ENCODE measurements around the gene GP5.

GP5 gene

GRCh38 chr3:194386066-194386465, 13.0 kb downstream of the GP5 start:
- no peaks in the 10 kb centered on the region; the same call in 1 of the 2 replicates for H3K36me3 ChIP-seq (ENCODE audit: insufficient read depth, low read length)
- no peak overlapping the region for H3K27ac ChIP-seq
- DNase-seq (ENCODE audit: low read depth, low spot score) = no peak
- no peak for TF ChIP-seq EZH2 (IDR thresholded peaks at IDR 0.05)
- TF ChIP-seq POLR2AphosphoS5 (IDR thresholded peaks at IDR 0.05; ENCODE audit: borderline replicate concordance, low read depth, low read length) = no peak
- TF ChIP-seq FOXP2 (optimal IDR thresholded peaks at IDR 0.05; ENCODE audit: control extremely low read depth, extremely low read length, insufficient read depth) = no peak
- no peaks in the 10 kb centered on the region for H3K9me3 ChIP-seq (ENCODE audit: low read depth, low read length)
- no peak overlapping the region for H3K9ac ChIP-seq (ENCODE audit: insufficient read length)
- no peak overlapping the region for H3K4me3 ChIP-seq

- TF ChIP-seq POLR2AphosphoS5 (IDR thresholded peaks at IDR 0.05; ENCODE audit: borderline replicate concordance, low read depth, low read length) (no peak), FOXP2 (optimal IDR thresholded peaks at IDR 0.05; ENCODE audit: control extremely low read depth, extremely low read length, insufficient read depth) (no peak), EZH2 (IDR thresholded peaks at IDR 0.05) (no peak)
- Histone ChIP-seq H3K9me3 (ENCODE audit: low read depth, low read length) (no peaks in the 10 kb centered on the region), H3K9ac (ENCODE audit: insufficient read length) (no peak overlapping the region), H3K4me3 (no peak overlapping the region), H3K27ac (no peak overlapping the region), H3K36me3 (ENCODE audit: insufficient read depth, low read length) (no peaks in the 10 kb centered on the region)
- no peak for DNase-seq (ENCODE audit: low read depth, low spot score)
These were observed 14.5 kb downstream of the GP5 start for GRCh38 chr3:194384569-194385001.

- H3K4me3 ChIP-seq = no peak overlapping the region
- H3K9me3 ChIP-seq (ENCODE audit: low read depth, low read length) = no peaks in the 10 kb centered on the region
- TF ChIP-seq EZH2 (IDR thresholded peaks at IDR 0.05) (no peak), POLR2AphosphoS5 (IDR thresholded peaks at IDR 0.05; ENCODE audit: borderline replicate concordance, low read depth, low read length) (no peak), FOXP2 (optimal IDR thresholded peaks at IDR 0.05; ENCODE audit: control extremely low read depth, extremely low read length, insufficient read depth) (no peak)
- DNase-seq (ENCODE audit: low read depth, low spot score) = no peak
- H3K9ac ChIP-seq (ENCODE audit: insufficient read length) = no peak overlapping the region
- no peak overlapping the region for H3K27ac ChIP-seq
- H3K36me3 ChIP-seq (ENCODE audit: insufficient read depth, low read length) = no peaks in the 10 kb centered on the region
These were observed 14.9 kb downstream of the GP5 start for GRCh38 chr3:194384156-194384555.

DNA sequence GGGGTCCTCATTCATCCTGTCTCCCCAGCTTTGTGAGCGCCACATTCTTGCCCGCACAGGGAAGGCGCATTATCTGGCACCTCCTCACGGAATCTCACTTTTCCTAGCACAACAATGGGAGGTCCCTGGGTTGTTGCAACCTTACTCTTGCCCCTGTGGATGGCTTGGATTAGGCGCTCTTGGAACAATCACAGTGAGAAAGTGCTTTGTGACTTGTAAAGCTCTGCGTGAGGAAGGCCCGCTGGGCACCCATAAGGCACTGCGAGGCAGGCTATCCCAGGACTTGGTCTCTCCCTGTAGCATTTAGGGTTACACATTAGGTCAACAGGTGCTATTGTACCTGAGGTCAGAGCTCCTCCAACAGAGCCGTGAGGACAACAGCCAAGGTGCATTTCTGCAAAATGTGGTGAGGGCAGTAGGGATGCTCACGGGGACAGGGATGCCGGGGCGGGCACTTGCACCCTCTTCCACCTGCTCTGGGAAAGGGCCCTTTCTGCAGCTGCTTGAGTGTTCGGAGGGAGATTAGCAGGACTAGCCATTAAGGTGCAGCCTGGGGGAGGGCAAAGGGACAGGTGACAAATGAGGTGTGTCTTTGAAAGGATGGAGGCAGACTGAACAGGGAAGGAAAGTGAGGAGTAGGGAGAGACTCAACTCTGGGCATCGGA, 15.7 kb downstream of the GP5 start:
- no peak overlapping the region for H3K27ac ChIP-seq
- H3K36me3 ChIP-seq (ENCODE audit: insufficient read depth, low read length) = no peaks in the 10 kb centered on the region
- no peak for DNase-seq (ENCODE audit: low read depth, low spot score)
- H3K9ac ChIP-seq (ENCODE audit: insufficient read length) = no peak overlapping the region
- no peaks in the 10 kb centered on the region for H3K9me3 ChIP-seq (ENCODE audit: low read depth, low read length)
- H3K4me3 ChIP-seq = no peak overlapping the region
- no peak for TF ChIP-seq FOXP2 (optimal IDR thresholded peaks at IDR 0.05; ENCODE audit: control extremely low read depth, extremely low read length, insufficient read depth)
- TF ChIP-seq POLR2AphosphoS5 (IDR thresholded peaks at IDR 0.05; ENCODE audit: borderline replicate concordance, low read depth, low read length) = no peak
- TF ChIP-seq EZH2 (IDR thresholded peaks at IDR 0.05) = no peak

- Histone ChIP-seq H3K9me3 (ENCODE audit: low read depth, low read length) (no peaks in the 10 kb centered on the region), H3K4me3 (no peak overlapping the region), H3K36me3 (ENCODE audit: insufficient read depth, low read length) (no peaks in the 10 kb centered on the region), H3K9ac (ENCODE audit: insufficient read length) (no peak overlapping the region), H3K27ac (no peak overlapping the region)
- no peak for DNase-seq (ENCODE audit: low read depth, low spot score)
- TF ChIP-seq POLR2AphosphoS5 (IDR thresholded peaks at IDR 0.05; ENCODE audit: borderline replicate concordance, low read depth, low read length) (no peak), FOXP2 (optimal IDR thresholded peaks at IDR 0.05; ENCODE audit: control extremely low read depth, extremely low read length, insufficient read depth) (no peak), EZH2 (IDR thresholded peaks at IDR 0.05) (no peak)
These were observed 16.2 kb downstream of the GP5 start for GRCh38 chr3:194382892-194383223.

- Histone ChIP-seq H3K27ac (no peak overlapping the region), H3K9ac (ENCODE audit: insufficient read length) (no peak overlapping the region), H3K9me3 (ENCODE audit: low read depth, low read length) (no peaks in the 10 kb centered on the region), H3K36me3 (ENCODE audit: insufficient read depth, low read length) (no peaks in the 10 kb centered on the region), H3K4me3 (no peak overlapping the region)
- DNase-seq (ENCODE audit: low read depth, low spot score) = no peak
- no peak for TF ChIP-seq POLR2AphosphoS5 (IDR thresholded peaks at IDR 0.05; ENCODE audit: borderline replicate concordance, low read depth, low read length)
- no peak for TF ChIP-seq EZH2 (IDR thresholded peaks at IDR 0.05)
- TF ChIP-seq FOXP2 (optimal IDR thresholded peaks at IDR 0.05; ENCODE audit: control extremely low read depth, extremely low read length, insufficient read depth) = no peak
These were observed 16.7 kb downstream of the GP5 start for GRCh38 chr3:194382196-194382891.

- no peak for TF ChIP-seq POLR2AphosphoS5 (IDR thresholded peaks at IDR 0.05; ENCODE audit: borderline replicate concordance, low read depth, low read length)
- TF ChIP-seq EZH2 (IDR thresholded peaks at IDR 0.05) = no peak
- no peak for TF ChIP-seq FOXP2 (optimal IDR thresholded peaks at IDR 0.05; ENCODE audit: control extremely low read depth, extremely low read length, insufficient read depth)
- Histone ChIP-seq H3K36me3 (ENCODE audit: insufficient read depth, low read length) (no peaks in the 10 kb centered on the region), H3K27ac (no peak overlapping the region), H3K4me3 (no peak overlapping the region), H3K9ac (ENCODE audit: insufficient read length) (no peak overlapping the region), H3K9me3 (ENCODE audit: low read depth, low read length) (no peaks in the 10 kb centered on the region)
- no peak for DNase-seq (ENCODE audit: low read depth, low spot score)
These were observed 17.6 kb downstream of the GP5 start for GRCh38 chr3:194381460-194381875.

DNA sequence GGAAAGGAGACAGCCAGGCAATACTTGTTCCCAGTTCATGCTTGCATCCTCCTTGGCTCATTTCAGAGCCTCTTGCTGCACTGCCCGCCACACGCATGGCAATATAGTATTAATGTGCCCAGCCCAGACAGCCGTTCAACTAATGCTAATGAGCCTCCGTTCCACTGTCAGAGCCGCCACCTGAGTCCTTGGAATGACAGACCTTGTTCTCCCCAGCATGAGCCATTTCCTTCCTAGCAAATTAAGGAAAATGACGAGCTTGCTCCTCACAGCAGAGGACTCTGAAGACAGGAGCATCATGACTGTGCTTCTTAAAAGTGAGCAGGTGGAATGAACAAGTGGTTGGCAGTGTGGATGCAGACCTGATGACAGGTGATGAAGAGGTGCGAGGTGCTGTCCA, 18.7 kb downstream of the GP5 start:
- no peak overlapping the region for H3K27ac ChIP-seq
- no peak overlapping the region for H3K9ac ChIP-seq (ENCODE audit: insufficient read length)
- no peaks in the 10 kb centered on the region for H3K9me3 ChIP-seq (ENCODE audit: low read depth, low read length)
- DNase-seq (ENCODE audit: low read depth, low spot score) = no peak
- no peaks in the 10 kb centered on the region for H3K36me3 ChIP-seq (ENCODE audit: insufficient read depth, low read length)
- no peak for TF ChIP-seq POLR2AphosphoS5 (IDR thresholded peaks at IDR 0.05; ENCODE audit: borderline replicate concordance, low read depth, low read length)
- H3K4me3 ChIP-seq = no peak overlapping the region

Data from SK-N-MC (cell line).